H1 (cell line): Measurements from ENCODE around the gene INAVA. TPM values are rescaled to one million over a fixed set of nuclear protein-coding genes. Genes with fewer than 3 reads are reported as not detected.

ENCODE experiments used
- CBX8 ChIP-seq: fragments of 300-800, 300-1000 bp; sonication (generic); IDR thresholded peaks from 2 replicates; pipeline ENCODE4 v1.7.1; 2016; ENCODE audit warnings: low read depth, low read length, borderline replicate concordance
- EZH2 ChIP-seq: fragments of 200-600 bp; sonication (generic); IDR thresholded peaks from 2 replicates; pipeline ENCODE4 v1.7.1; 2012; ENCODE audit warnings: low read depth, mild to moderate bottlenecking, moderate library complexity, low read length, inconsistent platforms; ENCODE audit not compliant: severe bottlenecking
- HDAC2 ChIP-seq, 2 experiments: fragments of 300-600 bp in 1 of 2; sonication (generic) in 1 of 2; IDR thresholded peaks; 2 replicates each; pipeline ENCODE4 v1.6.1; 2011 to 2012; ENCODE audit warnings: low read depth in 2 of 2, low read length in 2 of 2, mild to moderate bottlenecking in 2 of 2, moderate library complexity in 2 of 2, borderline replicate concordance in 1 of 2, inconsistent platforms in 1 of 2
- JUN ChIP-seq: IDR thresholded peaks from 2 replicates; pipeline ENCODE4 v1.6.1; 2011; ENCODE audit warnings: low read depth, mild to moderate bottlenecking, improper control_type of control experiment, low read length
- NANOG ChIP-seq: IDR thresholded peaks from 2 replicates; pipeline ENCODE4 v1.6.1; 2011; ENCODE audit warnings: low read length, low read depth, mild to moderate bottlenecking, inconsistent platforms; ENCODE audit not compliant: insufficient read depth, poor library complexity, severe bottlenecking
- TAF7 ChIP-seq: optimal IDR thresholded peaks from 2 replicates; pipeline ENCODE3; 2011; ENCODE audit warnings: low read depth, mild to moderate bottlenecking, inconsistent platforms, low read length, moderate library complexity, borderline replicate concordance
- TEAD4 ChIP-seq: IDR thresholded peaks from 2 replicates; pipeline ENCODE4 v1.6.1; 2012; ENCODE audit warnings: low read depth, low read length, inconsistent platforms, mixed read lengths
- polyA plus RNA-seq, 7 experiments: library from polyadenylated mRNA; depleted of rRNA in 3 of 7; stranded (reverse) in 5 of 7; unstranded in 2 of 7; fragments of >200 nt in 5 of 7; fragments of 200-250 nt in 2 of 7; gene quantifications; 1 replicate in 5 of 7; 2 replicates in 1 of 7; 4 replicates in 1 of 7; pipeline versions ENCODE4 v1.2.1 to v1.2.3, GENCODE V29; 2011 to 2013; ENCODE audit warnings: missing spikeins in 2 of 7, mixed read lengths in 2 of 7
- total RNA-seq: library from RNA; stranded (reverse); fragmentation: NEBNext Ultra II Directional; extraction: Animal tissue kit (Norgen Biotek cat#: 25700); gene quantifications from 2 replicates; pipeline ENCODE4 v1.2.1, GENCODE V29; 2021
- TF ChIP-seq, protein P1 (sequence below): fragments of 300-600 bp; sonication (generic); IDR thresholded peaks from 2 replicates; pipeline ENCODE4 v1.7.1; 2012; ENCODE audit warnings: low read length, moderate library complexity, mild to moderate bottlenecking, inconsistent platforms; ENCODE audit not compliant: insufficient replicate concordance

INAVA gene
- total and polyA plus RNA-seq, 2 of the 8 experiments (the other 6 are each of a cell fraction or from before 2014, with no cell fraction given): 46.8 to 49.3 TPM

DNA sequence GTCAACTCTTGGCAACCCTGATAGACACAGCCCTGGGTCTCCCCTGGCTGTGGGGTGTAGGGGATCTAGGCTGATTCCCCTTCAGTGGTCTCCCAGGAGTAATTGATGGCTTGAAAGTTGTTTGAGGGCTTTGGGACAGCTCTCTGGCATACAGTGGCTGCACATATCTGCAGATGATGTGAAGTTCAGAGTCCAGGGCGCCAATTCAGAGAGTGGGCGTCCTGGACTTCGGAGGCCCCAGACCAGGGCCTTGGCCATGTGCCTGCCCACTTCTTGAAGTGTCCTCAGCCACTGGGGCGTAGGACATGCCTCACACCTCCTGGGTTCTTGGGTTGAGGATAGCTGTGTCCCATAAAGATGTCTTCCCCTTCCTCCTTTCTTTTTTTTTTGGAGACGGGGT, 2.6 kb downstream of the INAVA start (continued):
- TF ChIP-seq TAF7: no peak
- no peak for TF ChIP-seq TEAD4
- TF ChIP-seq HDAC2 (IDR thresholded peaks at IDR 0.05; ENCODE audit: borderline replicate concordance in 1 of 2, low read depth in 2 of 2, low read length in 2 of 2): no peak
- no peak for TF ChIP-seq NANOG
- no peak for TF ChIP-seq EZH2
- TF ChIP-seq, protein P1, sequence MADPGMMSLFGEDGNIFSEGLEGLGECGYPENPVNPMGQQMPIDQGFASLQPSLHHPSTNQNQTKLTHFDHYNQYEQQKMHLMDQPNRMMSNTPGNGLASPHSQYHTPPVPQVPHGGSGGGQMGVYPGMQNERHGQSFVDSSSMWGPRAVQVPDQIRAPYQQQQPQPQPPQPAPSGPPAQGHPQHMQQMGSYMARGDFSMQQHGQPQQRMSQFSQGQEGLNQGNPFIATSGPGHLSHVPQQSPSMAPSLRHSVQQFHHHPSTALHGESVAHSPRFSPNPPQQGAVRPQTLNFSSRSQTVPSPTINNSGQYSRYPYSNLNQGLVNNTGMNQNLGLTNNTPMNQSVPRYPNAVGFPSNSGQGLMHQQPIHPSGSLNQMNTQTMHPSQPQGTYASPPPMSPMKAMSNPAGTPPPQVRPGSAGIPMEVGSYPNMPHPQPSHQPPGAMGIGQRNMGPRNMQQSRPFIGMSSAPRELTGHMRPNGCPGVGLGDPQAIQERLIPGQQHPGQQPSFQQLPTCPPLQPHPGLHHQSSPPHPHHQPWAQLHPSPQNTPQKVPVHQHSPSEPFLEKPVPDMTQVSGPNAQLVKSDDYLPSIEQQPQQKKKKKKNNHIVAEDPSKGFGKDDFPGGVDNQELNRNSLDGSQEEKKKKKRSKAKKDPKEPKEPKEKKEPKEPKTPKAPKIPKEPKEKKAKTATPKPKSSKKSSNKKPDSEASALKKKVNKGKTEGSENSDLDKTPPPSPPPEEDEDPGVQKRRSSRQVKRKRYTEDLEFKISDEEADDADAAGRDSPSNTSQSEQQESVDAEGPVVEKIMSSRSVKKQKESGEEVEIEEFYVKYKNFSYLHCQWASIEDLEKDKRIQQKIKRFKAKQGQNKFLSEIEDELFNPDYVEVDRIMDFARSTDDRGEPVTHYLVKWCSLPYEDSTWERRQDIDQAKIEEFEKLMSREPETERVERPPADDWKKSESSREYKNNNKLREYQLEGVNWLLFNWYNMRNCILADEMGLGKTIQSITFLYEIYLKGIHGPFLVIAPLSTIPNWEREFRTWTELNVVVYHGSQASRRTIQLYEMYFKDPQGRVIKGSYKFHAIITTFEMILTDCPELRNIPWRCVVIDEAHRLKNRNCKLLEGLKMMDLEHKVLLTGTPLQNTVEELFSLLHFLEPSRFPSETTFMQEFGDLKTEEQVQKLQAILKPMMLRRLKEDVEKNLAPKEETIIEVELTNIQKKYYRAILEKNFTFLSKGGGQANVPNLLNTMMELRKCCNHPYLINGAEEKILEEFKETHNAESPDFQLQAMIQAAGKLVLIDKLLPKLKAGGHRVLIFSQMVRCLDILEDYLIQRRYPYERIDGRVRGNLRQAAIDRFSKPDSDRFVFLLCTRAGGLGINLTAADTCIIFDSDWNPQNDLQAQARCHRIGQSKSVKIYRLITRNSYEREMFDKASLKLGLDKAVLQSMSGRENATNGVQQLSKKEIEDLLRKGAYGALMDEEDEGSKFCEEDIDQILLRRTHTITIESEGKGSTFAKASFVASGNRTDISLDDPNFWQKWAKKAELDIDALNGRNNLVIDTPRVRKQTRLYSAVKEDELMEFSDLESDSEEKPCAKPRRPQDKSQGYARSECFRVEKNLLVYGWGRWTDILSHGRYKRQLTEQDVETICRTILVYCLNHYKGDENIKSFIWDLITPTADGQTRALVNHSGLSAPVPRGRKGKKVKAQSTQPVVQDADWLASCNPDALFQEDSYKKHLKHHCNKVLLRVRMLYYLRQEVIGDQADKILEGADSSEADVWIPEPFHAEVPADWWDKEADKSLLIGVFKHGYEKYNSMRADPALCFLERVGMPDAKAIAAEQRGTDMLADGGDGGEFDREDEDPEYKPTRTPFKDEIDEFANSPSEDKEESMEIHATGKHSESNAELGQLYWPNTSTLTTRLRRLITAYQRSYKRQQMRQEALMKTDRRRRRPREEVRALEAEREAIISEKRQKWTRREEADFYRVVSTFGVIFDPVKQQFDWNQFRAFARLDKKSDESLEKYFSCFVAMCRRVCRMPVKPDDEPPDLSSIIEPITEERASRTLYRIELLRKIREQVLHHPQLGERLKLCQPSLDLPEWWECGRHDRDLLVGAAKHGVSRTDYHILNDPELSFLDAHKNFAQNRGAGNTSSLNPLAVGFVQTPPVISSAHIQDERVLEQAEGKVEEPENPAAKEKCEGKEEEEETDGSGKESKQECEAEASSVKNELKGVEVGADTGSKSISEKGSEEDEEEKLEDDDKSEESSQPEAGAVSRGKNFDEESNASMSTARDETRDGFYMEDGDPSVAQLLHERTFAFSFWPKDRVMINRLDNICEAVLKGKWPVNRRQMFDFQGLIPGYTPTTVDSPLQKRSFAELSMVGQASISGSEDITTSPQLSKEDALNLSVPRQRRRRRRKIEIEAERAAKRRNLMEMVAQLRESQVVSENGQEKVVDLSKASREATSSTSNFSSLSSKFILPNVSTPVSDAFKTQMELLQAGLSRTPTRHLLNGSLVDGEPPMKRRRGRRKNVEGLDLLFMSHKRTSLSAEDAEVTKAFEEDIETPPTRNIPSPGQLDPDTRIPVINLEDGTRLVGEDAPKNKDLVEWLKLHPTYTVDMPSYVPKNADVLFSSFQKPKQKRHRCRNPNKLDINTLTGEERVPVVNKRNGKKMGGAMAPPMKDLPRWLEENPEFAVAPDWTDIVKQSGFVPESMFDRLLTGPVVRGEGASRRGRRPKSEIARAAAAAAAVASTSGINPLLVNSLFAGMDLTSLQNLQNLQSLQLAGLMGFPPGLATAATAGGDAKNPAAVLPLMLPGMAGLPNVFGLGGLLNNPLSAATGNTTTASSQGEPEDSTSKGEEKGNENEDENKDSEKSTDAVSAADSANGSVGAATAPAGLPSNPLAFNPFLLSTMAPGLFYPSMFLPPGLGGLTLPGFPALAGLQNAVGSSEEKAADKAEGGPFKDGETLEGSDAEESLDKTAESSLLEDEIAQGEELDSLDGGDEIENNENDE: no peak
- TF ChIP-seq JUN: no peak
- no peak for TF ChIP-seq CBX8
